KMS-11 (cell line): Measurements from ENCODE around the gene PAK1.

Experiments used
- H2AFZ ChIP-seq: fragments of 200-600 bp; sonication (generic); 2 replicates; pipeline ENCODE4 v1.6.1; 2016; ENCODE audit warnings: antibody characterized with exemption, mixed run types, low read depth
- H3K27ac ChIP-seq: fragments of 200-600 bp; sonication (generic); 2 replicates; pipeline ENCODE4 v1.6.1; 2016; ENCODE audit warnings: mild to moderate bottlenecking, mixed run types
- H3K27me3 ChIP-seq: fragments of 200-600 bp; sonication (generic); 2 replicates; pipeline ENCODE4 v1.6.1; 2017; ENCODE audit warnings: mild to moderate bottlenecking, low read depth, mixed run types, moderate library complexity; ENCODE audit not compliant: insufficient read depth
- H3K36me3 ChIP-seq: fragments of 200-600 bp; sonication (generic); 2 replicates; pipeline ENCODE4 v1.6.1; 2017; ENCODE audit warnings: mild to moderate bottlenecking, mixed run types; ENCODE audit not compliant: insufficient read depth
- H3K4me1 ChIP-seq: fragments of 200-600 bp; sonication (generic); 2 replicates; pipeline ENCODE4 v1.6.1; 2016; ENCODE audit warnings: mild to moderate bottlenecking, low read depth, mixed run types; ENCODE audit not compliant: poor library complexity, severe bottlenecking
- H3K4me2 ChIP-seq: fragments of 200-600 bp; sonication (generic); 2 replicates; pipeline ENCODE4 v1.7.0; 2016; ENCODE audit warnings: mild to moderate bottlenecking, mixed run types
- H3K4me3 ChIP-seq: fragments of 200-600 bp; sonication (generic); IDR thresholded peaks from 2 replicates; pipeline ENCODE4 v1.6.1; 2017; ENCODE audit warnings: low read depth, low read length, mixed read lengths; ENCODE audit not compliant: insufficient read depth
- H3K79me2 ChIP-seq: fragments of 200-600 bp; sonication (generic); 2 replicates; pipeline ENCODE4 v1.6.1; 2016; ENCODE audit warnings: low read depth, mixed run types; ENCODE audit not compliant: insufficient read depth
- H3K9ac ChIP-seq: fragments of 200-600 bp; sonication (generic); 2 replicates; pipeline ENCODE4 v1.6.1; 2016; ENCODE audit warnings: mild to moderate bottlenecking, mixed run types
- H4K20me1 ChIP-seq: fragments of 200-600 bp; sonication (generic); 2 replicates; pipeline ENCODE4 v1.6.1; 2016; ENCODE audit warnings: mild to moderate bottlenecking, mixed run types; ENCODE audit not compliant: insufficient read depth
- CTCF ChIP-seq: fragments of 200-600 bp; sonication (generic); conservative IDR thresholded peaks from 2 replicates; pipeline ENCODE4 v1.6.1; 2017; ENCODE audit warnings: low read depth, mild to moderate bottlenecking, antibody characterized with exemption, low read length, moderate library complexity, mixed read lengths

PAK1 gene

GRCh38 chr11:77316733-77317342, 157.1 kb downstream of the PAK1 start:
- Histone ChIP-seq H3K79me2 (no peaks in the 10 kb centered on the region), H3K27ac (no peak overlapping the region)

DNA sequence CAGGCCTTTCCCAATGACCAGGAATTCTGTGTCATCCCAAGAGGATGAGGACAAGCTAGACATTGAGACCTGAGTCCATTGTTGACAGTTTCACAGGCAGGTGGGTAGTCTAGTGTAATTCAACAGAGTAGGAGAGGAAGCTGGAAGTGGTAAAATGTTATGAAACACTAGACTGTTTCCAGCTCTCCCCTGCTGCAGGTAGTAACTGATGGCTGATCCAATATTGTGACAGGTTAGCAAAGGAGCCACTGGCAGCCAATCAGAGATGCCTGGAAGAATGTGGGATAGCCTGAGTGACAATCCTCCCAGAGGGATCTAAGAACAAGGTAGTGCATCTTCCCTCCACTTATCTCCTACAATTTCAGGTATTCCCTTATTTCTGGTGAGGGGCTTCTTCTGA, 161.8 kb downstream of the PAK1 start:
- H3K9ac ChIP-seq = no peak overlapping the region

More at GRCh38 chr11:77316733-77317342, 157.1 kb downstream of the PAK1 start:
- no peaks in the 10 kb centered on the region for H3K27me3 ChIP-seq
- H3K4me2 ChIP-seq = no peak overlapping the region
- no peaks in the 10 kb centered on the region for H3K36me3 ChIP-seq
- no peak overlapping the region for H2AFZ ChIP-seq
- H3K9ac ChIP-seq = no peak overlapping the region
- no peak for TF ChIP-seq CTCF
- no peak overlapping the region for H3K4me3 ChIP-seq
- no peaks in the 10 kb centered on the region for H4K20me1 ChIP-seq
- H3K4me1 ChIP-seq = no peaks in the 10 kb centered on the region

DNA sequence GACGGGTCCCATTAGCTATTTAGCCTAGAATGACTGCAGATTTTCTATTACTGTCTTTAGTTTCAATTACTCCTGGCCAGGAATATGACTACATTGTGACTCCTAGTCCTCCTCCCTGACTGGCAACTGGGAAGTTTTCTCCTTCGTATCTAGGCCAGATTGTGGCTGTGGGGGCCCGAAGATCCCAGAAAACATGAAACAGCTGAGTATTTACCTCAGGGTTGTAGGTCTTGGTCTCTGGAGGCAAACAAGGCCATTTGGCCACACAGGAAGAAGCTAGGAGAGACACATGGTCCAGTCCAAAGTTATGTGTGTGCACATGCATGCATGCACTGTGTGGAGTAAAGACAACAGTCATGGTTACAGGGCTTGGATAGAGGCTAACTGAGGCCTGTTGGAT, 162.2 kb downstream of the PAK1 start:
- Histone ChIP-seq H2AFZ (no peak overlapping the region), H3K4me2 (no peak overlapping the region)

More for the DNA sequence above, 161.8 kb downstream of the PAK1 start:
- no peaks in the 10 kb centered on the region for H4K20me1 ChIP-seq
- H3K79me2 ChIP-seq = no peaks in the 10 kb centered on the region
- no peak overlapping the region for H3K27ac ChIP-seq
- H2AFZ ChIP-seq = no peak overlapping the region
- H3K4me1 ChIP-seq = no peaks in the 10 kb centered on the region
- no peaks in the 10 kb centered on the region for H3K27me3 ChIP-seq
- H3K4me2 ChIP-seq = no peak overlapping the region
- H3K4me3 ChIP-seq = no peak overlapping the region
- no peaks in the 10 kb centered on the region for H3K36me3 ChIP-seq
- no peak for TF ChIP-seq CTCF

GRCh38 chr11:77310721-77311120, 163.2 kb downstream of the PAK1 start:
- H4K20me1 ChIP-seq = no peaks in the 10 kb centered on the region
- no peak overlapping the region for H3K27ac ChIP-seq

More for the DNA sequence above, 162.2 kb downstream of the PAK1 start:
- no peaks in the 10 kb centered on the region for H4K20me1 ChIP-seq
- no peak for TF ChIP-seq CTCF
- no peak overlapping the region for H3K27ac ChIP-seq
- no peaks in the 10 kb centered on the region for H3K4me1 ChIP-seq
- no peak overlapping the region for H3K9ac ChIP-seq
- H3K4me3 ChIP-seq = no peak overlapping the region
- no peaks in the 10 kb centered on the region for H3K79me2 ChIP-seq
- no peaks in the 10 kb centered on the region for H3K36me3 ChIP-seq
- no peaks in the 10 kb centered on the region for H3K27me3 ChIP-seq

More at GRCh38 chr11:77310721-77311120, 163.2 kb downstream of the PAK1 start:
- H3K36me3 ChIP-seq = no peaks in the 10 kb centered on the region
- no peak overlapping the region for H3K4me2 ChIP-seq
- no peak overlapping the region for H3K4me3 ChIP-seq
- no peaks in the 10 kb centered on the region for H3K79me2 ChIP-seq
- no peak for TF ChIP-seq CTCF
- H2AFZ ChIP-seq = no peak overlapping the region
- no peak overlapping the region for H3K9ac ChIP-seq
- no peaks in the 10 kb centered on the region for H3K4me1 ChIP-seq
- no peaks in the 10 kb centered on the region for H3K27me3 ChIP-seq
